GM23338 (cell line): ENCODE results near the gene WDR93.

Experiments
- CREB1 ChIP-seq: fragments of 250-450 bp; sonication (Bioruptor Pico); IDR thresholded peaks from 2 replicates; pipeline ENCODE4 v1.5.0; 2020; ENCODE audit warnings: low read depth, mild to moderate bottlenecking, moderate library complexity
- EZH2 ChIP-seq: fragments of 200-600 bp; sonication (generic); IDR thresholded peaks from one replicate; pipeline ENCODE4 v1.8.0; 2017; ENCODE audit warnings: antibody characterized with exemption, mild to moderate bottlenecking, low read depth; ENCODE audit not compliant: unreplicated experiment
- EZH2phosphoT487 ChIP-seq: fragments of 200-600 bp; sonication (generic); IDR thresholded peaks from one replicate; pipeline ENCODE4 v1.8.1; 2018; ENCODE audit warnings: antibody characterized with exemption; ENCODE audit not compliant: unreplicated experiment
- JUNB ChIP-seq: IDR thresholded peaks from one replicate; pipeline ENCODE4 v1.6.1; 2016; ENCODE audit warnings: antibody characterized with exemption; ENCODE audit not compliant: unreplicated experiment
- POLR2AphosphoS5 ChIP-seq: IDR thresholded peaks from 2 replicates; pipeline ENCODE4 v1.6.1; 2016; ENCODE audit warnings: antibody characterized with exemption, low read depth
- STAT1 ChIP-seq: IDR thresholded peaks from one replicate; pipeline ENCODE4 v1.6.1; 2016; ENCODE audit warnings: antibody characterized with exemption; ENCODE audit not compliant: unreplicated experiment
- ZNF114 ChIP-seq: fragments of 250-450 bp; sonication (Bioruptor Pico); IDR thresholded peaks from 2 replicates; pipeline ENCODE4 v1.5.0; 2020; ENCODE audit warnings: mild to moderate bottlenecking, moderate library complexity
- ZNF331 ChIP-seq: fragments of 250-450 bp; sonication (Bioruptor Pico); IDR thresholded peaks from 2 replicates; pipeline ENCODE4 v1.5.0; 2020; ENCODE audit warnings: low read depth, mild to moderate bottlenecking, moderate library complexity
- TF ChIP-seq, protein P1 (sequence below): IDR thresholded peaks from one replicate; pipeline ENCODE4 v1.6.1; 2018; ENCODE audit warnings: antibody characterized with exemption; ENCODE audit not compliant: unreplicated experiment
- TF ChIP-seq, protein P2 (sequence below), 2 experiments: fragments of 200-600 bp in 1 of 2; sonication (generic) in 1 of 2; conservative IDR thresholded peaks; 2 replicates each; pipeline versions ENCODE4 v1.5.1 to v1.6.1; 2016 to 2017; ENCODE audit warnings: antibody characterized with exemption in 2 of 2, low read depth in 2 of 2, mild to moderate bottlenecking in 2 of 2, moderate library complexity in 1 of 2
- TF ChIP-seq, protein P3 (sequence below): IDR thresholded peaks from 2 replicates; pipeline ENCODE4 v1.6.1; 2016; ENCODE audit warnings: antibody characterized with exemption
- TF ChIP-seq, protein P4 (sequence below): fragments of 250-450 bp; sonication (Bioruptor Pico); IDR thresholded peaks from 2 replicates; pipeline ENCODE4 v1.5.0; 2020; ENCODE audit warnings: mild to moderate bottlenecking, moderate library complexity

DNA sequence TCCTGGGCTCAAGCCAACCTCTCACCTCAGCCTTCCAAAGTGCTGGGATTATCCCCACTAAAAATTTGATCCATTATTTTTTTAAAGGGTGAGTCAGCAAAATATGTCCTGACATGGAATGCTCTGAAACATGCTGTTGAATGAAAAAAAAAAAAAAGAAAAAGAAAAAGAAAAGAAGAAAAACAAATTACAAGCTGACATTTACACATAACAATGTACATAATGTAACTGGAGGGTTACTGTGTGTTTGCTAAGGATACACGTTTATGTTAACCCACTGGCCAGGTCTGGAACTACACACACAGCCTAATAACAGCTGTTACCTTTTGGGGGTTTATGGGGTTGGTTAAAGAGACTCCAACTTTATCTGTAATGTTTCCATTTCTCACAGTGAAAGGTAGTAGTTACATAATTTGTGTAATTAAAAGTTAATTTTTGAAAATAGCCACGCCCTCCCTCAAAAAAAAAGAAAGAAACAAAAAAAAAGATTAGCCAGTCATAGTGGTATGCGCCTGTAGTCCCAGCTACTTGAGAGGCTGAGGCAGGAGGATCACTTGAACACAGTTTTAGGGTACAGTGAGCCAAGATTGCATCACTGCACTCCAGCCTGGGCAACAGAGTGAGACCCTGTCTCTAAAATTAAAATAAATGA lies 82.4 kb downstream of the WDR93 start:
- TF ChIP-seq, protein P1, sequence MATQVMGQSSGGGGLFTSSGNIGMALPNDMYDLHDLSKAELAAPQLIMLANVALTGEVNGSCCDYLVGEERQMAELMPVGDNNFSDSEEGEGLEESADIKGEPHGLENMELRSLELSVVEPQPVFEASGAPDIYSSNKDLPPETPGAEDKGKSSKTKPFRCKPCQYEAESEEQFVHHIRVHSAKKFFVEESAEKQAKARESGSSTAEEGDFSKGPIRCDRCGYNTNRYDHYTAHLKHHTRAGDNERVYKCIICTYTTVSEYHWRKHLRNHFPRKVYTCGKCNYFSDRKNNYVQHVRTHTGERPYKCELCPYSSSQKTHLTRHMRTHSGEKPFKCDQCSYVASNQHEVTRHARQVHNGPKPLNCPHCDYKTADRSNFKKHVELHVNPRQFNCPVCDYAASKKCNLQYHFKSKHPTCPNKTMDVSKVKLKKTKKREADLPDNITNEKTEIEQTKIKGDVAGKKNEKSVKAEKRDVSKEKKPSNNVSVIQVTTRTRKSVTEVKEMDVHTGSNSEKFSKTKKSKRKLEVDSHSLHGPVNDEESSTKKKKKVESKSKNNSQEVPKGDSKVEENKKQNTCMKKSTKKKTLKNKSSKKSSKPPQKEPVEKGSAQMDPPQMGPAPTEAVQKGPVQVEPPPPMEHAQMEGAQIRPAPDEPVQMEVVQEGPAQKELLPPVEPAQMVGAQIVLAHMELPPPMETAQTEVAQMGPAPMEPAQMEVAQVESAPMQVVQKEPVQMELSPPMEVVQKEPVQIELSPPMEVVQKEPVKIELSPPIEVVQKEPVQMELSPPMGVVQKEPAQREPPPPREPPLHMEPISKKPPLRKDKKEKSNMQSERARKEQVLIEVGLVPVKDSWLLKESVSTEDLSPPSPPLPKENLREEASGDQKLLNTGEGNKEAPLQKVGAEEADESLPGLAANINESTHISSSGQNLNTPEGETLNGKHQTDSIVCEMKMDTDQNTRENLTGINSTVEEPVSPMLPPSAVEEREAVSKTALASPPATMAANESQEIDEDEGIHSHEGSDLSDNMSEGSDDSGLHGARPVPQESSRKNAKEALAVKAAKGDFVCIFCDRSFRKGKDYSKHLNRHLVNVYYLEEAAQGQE: no peak
- TF ChIP-seq, protein P2, sequence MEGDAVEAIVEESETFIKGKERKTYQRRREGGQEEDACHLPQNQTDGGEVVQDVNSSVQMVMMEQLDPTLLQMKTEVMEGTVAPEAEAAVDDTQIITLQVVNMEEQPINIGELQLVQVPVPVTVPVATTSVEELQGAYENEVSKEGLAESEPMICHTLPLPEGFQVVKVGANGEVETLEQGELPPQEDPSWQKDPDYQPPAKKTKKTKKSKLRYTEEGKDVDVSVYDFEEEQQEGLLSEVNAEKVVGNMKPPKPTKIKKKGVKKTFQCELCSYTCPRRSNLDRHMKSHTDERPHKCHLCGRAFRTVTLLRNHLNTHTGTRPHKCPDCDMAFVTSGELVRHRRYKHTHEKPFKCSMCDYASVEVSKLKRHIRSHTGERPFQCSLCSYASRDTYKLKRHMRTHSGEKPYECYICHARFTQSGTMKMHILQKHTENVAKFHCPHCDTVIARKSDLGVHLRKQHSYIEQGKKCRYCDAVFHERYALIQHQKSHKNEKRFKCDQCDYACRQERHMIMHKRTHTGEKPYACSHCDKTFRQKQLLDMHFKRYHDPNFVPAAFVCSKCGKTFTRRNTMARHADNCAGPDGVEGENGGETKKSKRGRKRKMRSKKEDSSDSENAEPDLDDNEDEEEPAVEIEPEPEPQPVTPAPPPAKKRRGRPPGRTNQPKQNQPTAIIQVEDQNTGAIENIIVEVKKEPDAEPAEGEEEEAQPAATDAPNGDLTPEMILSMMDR (conservative IDR thresholded peaks at IDR 0.05; ENCODE audit: low read depth in 2 of 2): peak in 1 of 2 experiments; percentile 35; a peak in 1 of 4 replicates
- TF ChIP-seq EZH2: no peak
- no peak for TF ChIP-seq POLR2AphosphoS5
- TF ChIP-seq JUNB: no peak
- no peak for TF ChIP-seq STAT1
- TF ChIP-seq, protein P3, sequence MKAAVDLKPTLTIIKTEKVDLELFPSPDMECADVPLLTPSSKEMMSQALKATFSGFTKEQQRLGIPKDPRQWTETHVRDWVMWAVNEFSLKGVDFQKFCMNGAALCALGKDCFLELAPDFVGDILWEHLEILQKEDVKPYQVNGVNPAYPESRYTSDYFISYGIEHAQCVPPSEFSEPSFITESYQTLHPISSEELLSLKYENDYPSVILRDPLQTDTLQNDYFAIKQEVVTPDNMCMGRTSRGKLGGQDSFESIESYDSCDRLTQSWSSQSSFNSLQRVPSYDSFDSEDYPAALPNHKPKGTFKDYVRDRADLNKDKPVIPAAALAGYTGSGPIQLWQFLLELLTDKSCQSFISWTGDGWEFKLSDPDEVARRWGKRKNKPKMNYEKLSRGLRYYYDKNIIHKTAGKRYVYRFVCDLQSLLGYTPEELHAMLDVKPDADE: no peak
- no peak for TF ChIP-seq EZH2phosphoT487
- TF ChIP-seq ZNF114 (CRISPR knock-in tag): no peak
- TF ChIP-seq, protein P4, sequence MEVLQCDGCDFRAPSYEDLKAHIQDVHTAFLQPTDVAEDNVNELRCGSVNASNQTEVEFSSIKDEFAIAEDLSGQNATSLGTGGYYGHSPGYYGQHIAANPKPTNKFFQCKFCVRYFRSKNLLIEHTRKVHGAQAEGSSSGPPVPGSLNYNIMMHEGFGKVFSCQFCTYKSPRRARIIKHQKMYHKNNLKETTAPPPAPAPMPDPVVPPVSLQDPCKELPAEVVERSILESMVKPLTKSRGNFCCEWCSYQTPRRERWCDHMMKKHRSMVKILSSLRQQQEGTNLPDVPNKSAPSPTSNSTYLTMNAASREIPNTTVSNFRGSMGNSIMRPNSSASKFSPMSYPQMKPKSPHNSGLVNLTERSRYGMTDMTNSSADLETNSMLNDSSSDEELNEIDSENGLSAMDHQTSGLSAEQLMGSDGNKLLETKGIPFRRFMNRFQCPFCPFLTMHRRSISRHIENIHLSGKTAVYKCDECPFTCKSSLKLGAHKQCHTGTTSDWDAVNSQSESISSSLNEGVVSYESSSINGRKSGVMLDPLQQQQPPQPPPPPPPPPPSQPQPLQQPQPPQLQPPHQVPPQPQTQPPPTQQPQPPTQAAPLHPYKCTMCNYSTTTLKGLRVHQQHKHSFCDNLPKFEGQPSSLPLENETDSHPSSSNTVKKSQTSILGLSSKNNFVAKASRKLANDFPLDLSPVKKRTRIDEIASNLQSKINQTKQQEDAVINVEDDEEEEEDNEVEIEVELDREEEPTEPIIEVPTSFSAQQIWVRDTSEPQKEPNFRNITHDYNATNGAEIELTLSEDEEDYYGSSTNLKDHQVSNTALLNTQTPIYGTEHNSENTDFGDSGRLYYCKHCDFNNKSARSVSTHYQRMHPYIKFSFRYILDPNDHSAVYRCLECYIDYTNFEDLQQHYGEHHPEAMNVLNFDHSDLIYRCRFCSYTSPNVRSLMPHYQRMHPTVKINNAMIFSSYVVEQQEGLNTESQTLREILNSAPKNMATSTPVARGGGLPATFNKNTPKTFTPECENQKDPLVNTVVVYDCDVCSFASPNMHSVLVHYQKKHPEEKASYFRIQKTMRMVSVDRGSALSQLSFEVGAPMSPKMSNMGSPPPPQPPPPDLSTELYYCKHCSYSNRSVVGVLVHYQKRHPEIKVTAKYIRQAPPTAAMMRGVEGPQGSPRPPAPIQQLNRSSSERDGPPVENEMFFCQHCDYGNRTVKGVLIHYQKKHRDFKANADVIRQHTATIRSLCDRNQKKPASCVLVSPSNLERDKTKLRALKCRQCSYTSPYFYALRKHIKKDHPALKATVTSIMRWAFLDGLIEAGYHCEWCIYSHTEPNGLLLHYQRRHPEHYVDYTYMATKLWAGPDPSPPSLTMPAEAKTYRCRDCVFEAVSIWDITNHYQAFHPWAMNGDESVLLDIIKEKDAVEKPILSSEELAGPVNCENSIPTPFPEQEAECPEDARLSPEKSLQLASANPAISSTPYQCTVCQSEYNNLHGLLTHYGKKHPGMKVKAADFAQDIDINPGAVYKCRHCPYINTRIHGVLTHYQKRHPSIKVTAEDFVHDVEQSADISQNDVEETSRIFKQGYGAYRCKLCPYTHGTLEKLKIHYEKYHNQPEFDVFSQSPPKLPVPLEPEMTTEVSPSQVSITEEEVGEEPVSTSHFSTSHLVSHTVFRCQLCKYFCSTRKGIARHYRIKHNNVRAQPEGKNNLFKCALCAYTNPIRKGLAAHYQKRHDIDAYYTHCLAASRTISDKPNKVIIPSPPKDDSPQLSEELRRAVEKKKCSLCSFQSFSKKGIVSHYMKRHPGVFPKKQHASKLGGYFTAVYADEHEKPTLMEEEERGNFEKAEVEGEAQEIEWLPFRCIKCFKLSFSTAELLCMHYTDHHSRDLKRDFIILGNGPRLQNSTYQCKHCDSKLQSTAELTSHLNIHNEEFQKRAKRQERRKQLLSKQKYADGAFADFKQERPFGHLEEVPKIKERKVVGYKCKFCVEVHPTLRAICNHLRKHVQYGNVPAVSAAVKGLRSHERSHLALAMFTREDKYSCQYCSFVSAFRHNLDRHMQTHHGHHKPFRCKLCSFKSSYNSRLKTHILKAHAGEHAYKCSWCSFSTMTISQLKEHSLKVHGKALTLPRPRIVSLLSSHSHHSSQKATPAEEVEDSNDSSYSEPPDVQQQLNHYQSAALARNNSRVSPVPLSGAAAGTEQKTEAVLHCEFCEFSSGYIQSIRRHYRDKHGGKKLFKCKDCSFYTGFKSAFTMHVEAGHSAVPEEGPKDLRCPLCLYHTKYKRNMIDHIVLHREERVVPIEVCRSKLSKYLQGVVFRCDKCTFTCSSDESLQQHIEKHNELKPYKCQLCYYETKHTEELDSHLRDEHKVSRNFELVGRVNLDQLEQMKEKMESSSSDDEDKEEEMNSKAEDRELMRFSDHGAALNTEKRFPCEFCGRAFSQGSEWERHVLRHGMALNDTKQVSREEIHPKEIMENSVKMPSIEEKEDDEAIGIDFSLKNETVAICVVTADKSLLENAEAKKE (CRISPR knock-in tag): no peak
- TF ChIP-seq CREB1 (CRISPR knock-in tag): no peak
- TF ChIP-seq ZNF331 (CRISPR knock-in tag): no peak
